ENCODE measurements around the gene MISP.
A peak's percentile ranks its signal among the peaks of the same experiment; 100 is the strongest.
"Not testable (repeated sequence)": the region's sequence is repeated elsewhere in the genome, so short reads cannot be mapped to it uniquely, and the experiment has no call there.

MISP gene

GRCh38 chr19:723247-723646, 27.7 kb upstream of the MISP start:
- no peak for DNase-seq

GRCh38 chr19:723714-724113, 27.2 kb upstream of the MISP start:
- DNase-seq, result no peak

GRCh38 chr19:725461-726089, 25.3 kb upstream of the MISP start:
- DNase-seq, result no peak

- DNase-seq, result peak in 4 of 56 donors; percentile 5 to 32 (median 14)
Measured at GRCh38 chr19:726993-727956, 23.6 kb upstream of the MISP start.

GRCh38 chr19:728011-728410, 22.9 kb upstream of the MISP start:
- no peak for DNase-seq

- DNase-seq, result not testable (repeated sequence)
Measured at GRCh38 chr19:729564-729963, 21.3 kb upstream of the MISP start.

- DNase-seq, result no peak
Measured at GRCh38 chr19:729965-730668, 20.8 kb upstream of the MISP start.

GRCh38 chr19:731000-731399, 19.9 kb upstream of the MISP start:
- DNase-seq, result no peak

- no peak for DNase-seq
Measured at GRCh38 chr19:732148-733069, 18.5 kb upstream of the MISP start.

GRCh38 chr19:734716-735115, 16.2 kb upstream of the MISP start:
- no peak for DNase-seq

GRCh38 chr19:736125-736524, 14.8 kb upstream of the MISP start:
- DNase-seq, result no peak

GRCh38 chr19:737591-738093, 13.3 kb upstream of the MISP start:
- peak in 9 of 56 donors; percentile 7 to 36 (median 23) for DNase-seq

GRCh38 chr19:738509-739128, 12.3 kb upstream of the MISP start:
- no peak for DNase-seq

GRCh38 chr19:739998-740715, 10.8 kb upstream of the MISP start:
- DNase-seq, result no peak

- DNase-seq, result not testable (repeated sequence)
Measured at GRCh38 chr19:740816-741505, 10.0 kb upstream of the MISP start.

GRCh38 chr19:741506-742131, 9.3 kb upstream of the MISP start:
- DNase-seq, result peak in 1 of 56 donors; percentile 5

GRCh38 chr19:742540-743075, 8.3 kb upstream of the MISP start:
- DNase-seq, result no peak

- DNase-seq, result peak in 6 of 56 donors; percentile 10 to 37 (median 16)
Measured at GRCh38 chr19:743168-743687, 7.7 kb upstream of the MISP start.

Measured in amygdala (tissue), 56 donors.